ENCODE measurements around the gene KRTAP13-4.

KRTAP13-4 gene

GRCh38 chr21:30437010-30437565, 7.1 kb downstream of the KRTAP13-4 start:
- no peak for TF ChIP-seq CTCF (IDR thresholded peaks at IDR 0.05; ENCODE audit: poor library complexity, severe bottlenecking)
- no peak for ATAC-seq (ENCODE audit: low read depth)
- no peaks in the 10 kb centered on the region for H3K4me1 ChIP-seq (ENCODE audit: insufficient read depth, poor library complexity, severe bottlenecking)
- no peaks in the 10 kb centered on the region for H3K36me3 ChIP-seq (ENCODE audit: low read depth)
- H3K9me3 ChIP-seq (ENCODE audit: severe bottlenecking), result no peaks in the 10 kb centered on the region
- DNase-seq (ENCODE audit: low spot score), result no peak
- H3K4me3 ChIP-seq (ENCODE audit: severe bottlenecking), result no peak overlapping the region
- no peak overlapping the region for H3K27ac ChIP-seq (ENCODE audit: poor library complexity, severe bottlenecking)
- H3K27me3 ChIP-seq (ENCODE audit: insufficient read depth, poor library complexity, severe bottlenecking), result peaks cover 17% of the 10 kb centered on the region

- Histone ChIP-seq H3K27ac (ENCODE audit: poor library complexity, severe bottlenecking) (no peak within 1 kb of the TSS), H3K4me1 (ENCODE audit: insufficient read depth, poor library complexity, severe bottlenecking) (no peaks in the 10 kb centered on the region), H3K36me3 (ENCODE audit: low read depth) (no peaks in the 10 kb centered on the region), H3K4me3 (ENCODE audit: severe bottlenecking) (no peak within 1 kb of the TSS), H3K27me3 (ENCODE audit: insufficient read depth, poor library complexity, severe bottlenecking) (peaks cover 12% of the 10 kb centered on the region), H3K9me3 (ENCODE audit: severe bottlenecking) (no peaks in the 10 kb centered on the region)
- TF ChIP-seq CTCF (IDR thresholded peaks at IDR 0.05; ENCODE audit: poor library complexity, severe bottlenecking), result no peak
- DNase-seq (ENCODE audit: low spot score) (no peak), ATAC-seq (ENCODE audit: low read depth) (no peak)
Observed at GRCh38 chr21:30439975-30440374, 10.0 kb downstream of the KRTAP13-4 start, which contains the start of gene KRTAP15-1. TSS of gene KRTAP15-1 (plus strand) at chr21:30440275. CDS start at chr21:30440328, 53 bp downstream.

- Histone ChIP-seq H3K4me1 (ENCODE audit: insufficient read depth, poor library complexity, severe bottlenecking) (no peaks in the 10 kb centered on the region), H3K4me3 (ENCODE audit: severe bottlenecking) (no peak overlapping the region), H3K36me3 (ENCODE audit: low read depth) (no peaks in the 10 kb centered on the region), H3K9me3 (ENCODE audit: severe bottlenecking) (no peaks in the 10 kb centered on the region), H3K27ac (ENCODE audit: poor library complexity, severe bottlenecking) (no peak overlapping the region), H3K27me3 (ENCODE audit: insufficient read depth, poor library complexity, severe bottlenecking) (peaks cover 1% of the 10 kb centered on the region)
- ATAC-seq (ENCODE audit: low read depth) (no peak), DNase-seq (ENCODE audit: low spot score) (no peak)
- TF ChIP-seq CTCF (IDR thresholded peaks at IDR 0.05; ENCODE audit: poor library complexity, severe bottlenecking), result no peak
Observed at GRCh38 chr21:30443226-30443625, 13.2 kb downstream of the KRTAP13-4 start.

- H3K4me3 ChIP-seq (ENCODE audit: severe bottlenecking), result no peak overlapping the region
- no peak for TF ChIP-seq CTCF (IDR thresholded peaks at IDR 0.05; ENCODE audit: poor library complexity, severe bottlenecking)
Observed at GRCh38 chr21:30444204-30444603, 14.2 kb downstream of the KRTAP13-4 start.

GRCh38 chr21:30447056-30447455, 17.0 kb downstream of the KRTAP13-4 start:
- no peaks in the 10 kb centered on the region for H3K27me3 ChIP-seq (ENCODE audit: insufficient read depth, poor library complexity, severe bottlenecking)
- H3K36me3 ChIP-seq (ENCODE audit: low read depth), result no peaks in the 10 kb centered on the region
- TF ChIP-seq CTCF (IDR thresholded peaks at IDR 0.05; ENCODE audit: poor library complexity, severe bottlenecking), result no peak
- H3K27ac ChIP-seq (ENCODE audit: poor library complexity, severe bottlenecking), result no peak overlapping the region
- DNase-seq (ENCODE audit: low spot score) (no peak), ATAC-seq (ENCODE audit: low read depth) (no peak)
- no peaks in the 10 kb centered on the region for H3K4me1 ChIP-seq (ENCODE audit: insufficient read depth, poor library complexity, severe bottlenecking)
- no peak overlapping the region for H3K4me3 ChIP-seq (ENCODE audit: severe bottlenecking)
- no peaks in the 10 kb centered on the region for H3K9me3 ChIP-seq (ENCODE audit: severe bottlenecking)

More at GRCh38 chr21:30444204-30444603, 14.2 kb downstream of the KRTAP13-4 start:
- Histone ChIP-seq H3K4me1 (ENCODE audit: insufficient read depth, poor library complexity, severe bottlenecking) (no peaks in the 10 kb centered on the region), H3K36me3 (ENCODE audit: low read depth) (no peaks in the 10 kb centered on the region), H3K27ac (ENCODE audit: poor library complexity, severe bottlenecking) (no peak overlapping the region), H3K9me3 (ENCODE audit: severe bottlenecking) (no peaks in the 10 kb centered on the region), H3K27me3 (ENCODE audit: insufficient read depth, poor library complexity, severe bottlenecking) (no peaks in the 10 kb centered on the region)
- no peak for DNase-seq (ENCODE audit: low spot score)
- no peak for ATAC-seq (ENCODE audit: low read depth)

All from RWPE2 (cell line).